ENCODE data around the gene GMEB2. TPM values are rescaled to one million over a fixed set of nuclear protein-coding genes. Genes with fewer than 3 reads are reported as not detected.

Gene GMEB2
- total RNA-seq, 1 experiment from 2014 or later: 21.5 TPM

- BruUV-seq (replicated peaks): no TSS peak
- no peaks in the 10 kb centered on the region for H3K4me1 Mint-ChIP-seq (ENCODE audit: low read depth, unreplicated experiment)
- no peak overlapping the region for H3K4me3 ChIP-seq (ENCODE audit: low read depth, low read length)
- no peaks in the 10 kb centered on the region for H3K36me3 ChIP-seq (ENCODE audit: control insufficient read depth, insufficient read depth, low read length)
- no peaks in the 10 kb centered on the region for H3K27me3 Mint-ChIP-seq (ENCODE audit: insufficient read depth, unreplicated experiment)
- H3K36me3 Mint-ChIP-seq (ENCODE audit: insufficient read depth, unreplicated experiment): peaks cover 19% of the 10 kb centered on the region
- no peaks in the 10 kb centered on the region for H3K27me3 ChIP-seq (replicated peaks; ENCODE audit: control insufficient read depth, insufficient read depth, low read length)
- H3K4me1 ChIP-seq: peaks cover 10% of the 10 kb centered on the region
- H3K9me3 Mint-ChIP-seq (ENCODE audit: unreplicated experiment): no peaks in the 10 kb centered on the region
- no peaks in the 10 kb centered on the region for H3K9me3 ChIP-seq
- no peak overlapping the region for H3K27ac Mint-ChIP-seq (ENCODE audit: unreplicated experiment)
- ChIA-PET POLR2A (no interaction called here), CTCF (interaction anchor here (0.6 kb wide), 1 partner anchor 51 kb away, joined by 3 read pairs; no protein-coding TSS in a partner anchor)
- no peak for DNase-seq
- H3K4me3 Mint-ChIP-seq (ENCODE audit: unreplicated experiment): no peak overlapping the region
- TF ChIP-seq CTCF (IDR thresholded peaks at IDR 0.05; ENCODE audit: insufficient read depth in 1 of 2, low read depth in 1 of 2, low read length in 1 of 2, severe bottlenecking in 1 of 2, unreplicated experiment in 1 of 2): no peak
- intact Hi-C loops (cut with micrococcal nuclease; ENCODE audit: unreplicated experiment): no loop called here
Measured at GRCh38 chr20:63568986-63569949, 57.6 kb downstream of the GMEB2 start.

GRCh38 chr20:63568170-63568981 is 58.5 kb downstream of the GMEB2 start:
- H3K4me1 ChIP-seq: peaks cover 6% of the 10 kb centered on the region
- no peaks in the 10 kb centered on the region for H3K36me3 ChIP-seq (ENCODE audit: control insufficient read depth, insufficient read depth, low read length)
- Mint-ChIP-seq H3K27me3 (ENCODE audit: insufficient read depth, unreplicated experiment) (no peaks in the 10 kb centered on the region), H3K4me3 (ENCODE audit: unreplicated experiment) (no peak overlapping the region), H3K4me1 (ENCODE audit: low read depth, unreplicated experiment) (no peaks in the 10 kb centered on the region), H3K36me3 (ENCODE audit: insufficient read depth, unreplicated experiment) (peaks cover 19% of the 10 kb centered on the region), H3K27ac (ENCODE audit: unreplicated experiment) (no peak overlapping the region), H3K9me3 (ENCODE audit: unreplicated experiment) (no peaks in the 10 kb centered on the region)
- no peaks in the 10 kb centered on the region for H3K27me3 ChIP-seq (replicated peaks; ENCODE audit: control insufficient read depth, insufficient read depth, low read length)
- H3K9me3 ChIP-seq: no peaks in the 10 kb centered on the region
- no peak for TF ChIP-seq CTCF (IDR thresholded peaks at IDR 0.05; ENCODE audit: insufficient read depth in 1 of 2, low read depth in 1 of 2, low read length in 1 of 2, severe bottlenecking in 1 of 2, unreplicated experiment in 1 of 2)
- intact Hi-C loops (cut with micrococcal nuclease; ENCODE audit: unreplicated experiment): no loop called here
- no peak overlapping the region for H3K4me3 ChIP-seq (ENCODE audit: low read depth, low read length)
- ChIA-PET POLR2A (no interaction called here), CTCF (interaction anchor here (0.6 kb wide), 1 partner anchor 50 kb away, joined by 3 read pairs; no protein-coding TSS in a partner anchor)
- BruUV-seq (replicated peaks): no TSS peak
- no peak for DNase-seq

- CTCF ChIA-PET: no interaction called here
- peaks cover 19% of the 10 kb centered on the region for H3K36me3 Mint-ChIP-seq (ENCODE audit: insufficient read depth, unreplicated experiment)
- no peak overlapping the region for H3K4me3 ChIP-seq (ENCODE audit: low read depth, low read length)
- H3K36me3 ChIP-seq (ENCODE audit: control insufficient read depth, insufficient read depth, low read length): no peaks in the 10 kb centered on the region
- H3K4me3 Mint-ChIP-seq (ENCODE audit: unreplicated experiment): no peak overlapping the region
- no peaks in the 10 kb centered on the region for H3K9me3 Mint-ChIP-seq (ENCODE audit: unreplicated experiment)
- intact Hi-C loops (cut with micrococcal nuclease; ENCODE audit: unreplicated experiment): no loop called here
- no peaks in the 10 kb centered on the region for H3K4me1 ChIP-seq
- H3K9me3 ChIP-seq: no peaks in the 10 kb centered on the region
- no peaks in the 10 kb centered on the region for H3K27me3 Mint-ChIP-seq (ENCODE audit: insufficient read depth, unreplicated experiment)
- no peaks in the 10 kb centered on the region for H3K4me1 Mint-ChIP-seq (ENCODE audit: low read depth, unreplicated experiment)
- no peak for DNase-seq
- POLR2A ChIA-PET: no interaction called here
- no TSS peak for BruUV-seq (replicated peaks)
- TF ChIP-seq CTCF (IDR thresholded peaks at IDR 0.05; ENCODE audit: insufficient read depth in 1 of 2, low read depth in 1 of 2, low read length in 1 of 2, severe bottlenecking in 1 of 2, unreplicated experiment in 1 of 2): no peak
- no peak overlapping the region for H3K27ac Mint-ChIP-seq (ENCODE audit: unreplicated experiment)
- H3K27me3 ChIP-seq (replicated peaks; ENCODE audit: control insufficient read depth, insufficient read depth, low read length): no peaks in the 10 kb centered on the region
Measured at GRCh38 chr20:63567386-63568169, 59.3 kb downstream of the GMEB2 start.

Measured in Caco-2 (cell line).